Fibroblast of skin of left quadriceps (primary cell): ENCODE data around the gene ZSWIM8.
"Not testable (repeated sequence)": the region's sequence is repeated elsewhere in the genome, so short reads cannot be mapped to it uniquely, and the experiment has no call there.

ENCODE experiments used
- DNase-seq, 2 experiments: peaks; one replicate each; pipeline ENCODE4 v3.0.0-alpha.2; 2013; ENCODE audit warnings: low read depth in 2 of 2

Gene ZSWIM8

GRCh38 chr10:73785211-73785720 lies at the start of gene ZSWIM8:
Gene ZSWIM8, plus strand, starts transcription at chr10:73785606. Its CDS starts 273 bp downstream, at chr10:73785879.
- peak; percentile 93 to 94 for DNase-seq

GRCh38 chr10:73740501-73741254 lies 44.7 kb upstream of the ZSWIM8 start:
- not testable (repeated sequence) for DNase-seq

GRCh38 chr10:73742454-73742734 lies 43.0 kb upstream of the ZSWIM8 start:
- no peak for DNase-seq

GRCh38 chr10:73743327-73743904 lies 42.0 kb upstream of the ZSWIM8 start:
- DNase-seq = no peak

GRCh38 chr10:73743905-73744663 lies 41.3 kb upstream of the ZSWIM8 start, which contains the start of gene SEC24C:
Gene SEC24C, plus strand, starts transcription at chr10:73744372. Its CDS starts 2,461 bp downstream, at chr10:73746833.
- DNase-seq = peak; percentile 91 to 93

GRCh38 chr10:73744664-73744975 lies 40.8 kb upstream of the ZSWIM8 start:
- peak; percentile 20 to 23 for DNase-seq

- no peak for DNase-seq
Observed at GRCh38 chr10:73746721-73747120, 38.7 kb upstream of the ZSWIM8 start.

- DNase-seq = no peak
Observed at GRCh38 chr10:73750819-73751218, 34.6 kb upstream of the ZSWIM8 start.

GRCh38 chr10:73756183-73756582 lies 29.2 kb upstream of the ZSWIM8 start:
- DNase-seq = no peak

- DNase-seq = no peak
Observed at GRCh38 chr10:73758704-73759511, 26.5 kb upstream of the ZSWIM8 start.

GRCh38 chr10:73759512-73760115 lies 25.8 kb upstream of the ZSWIM8 start:
- no peak for DNase-seq

- DNase-seq = no peak
Observed at GRCh38 chr10:73761781-73762180, 23.6 kb upstream of the ZSWIM8 start.

GRCh38 chr10:73762915-73763314 lies 22.5 kb upstream of the ZSWIM8 start:
- DNase-seq = no peak

- DNase-seq = no peak
Observed at GRCh38 chr10:73763343-73763742, 22.1 kb upstream of the ZSWIM8 start.

- DNase-seq = no peak
Observed at GRCh38 chr10:73765066-73765465, 20.3 kb upstream of the ZSWIM8 start.

- DNase-seq = no peak
Observed at GRCh38 chr10:73768881-73769280, 16.5 kb upstream of the ZSWIM8 start.

GRCh38 chr10:73769396-73769795 lies 16.0 kb upstream of the ZSWIM8 start:
- no peak for DNase-seq

GRCh38 chr10:73771722-73772280 lies 13.6 kb upstream of the ZSWIM8 start:
- peak; percentile 43 to 44 for DNase-seq

GRCh38 chr10:73772281-73773151 lies 12.9 kb upstream of the ZSWIM8 start:
- peak; percentile 52 to 56 for DNase-seq
